AG04450 (cell line): ENCODE measurements around the gene REPS2. TPM values are rescaled to one million over a fixed set of nuclear protein-coding genes. Genes with fewer than 3 reads are reported as not detected.

Experiments used
- CTCF ChIA-PET: fragments of 300-600, 350-600 bp; formaldehyde crosslinking; extraction: SDS; loops from one replicate; lab custom pipeline; 2022; ENCODE audit warnings: antibody characterized with exemption, inconsistent platforms; lab: Charles Lee
- POLR2A ChIA-PET: fragments of 350-600 bp; formaldehyde crosslinking; extraction: SDS; loops from one replicate; lab custom pipeline; 2021; ENCODE audit warnings: antibody characterized with exemption, inconsistent platforms; lab: Yijun Ruan, JAX
- DNase-seq: peaks from one replicate; pipeline ENCODE4 v3.0.0-alpha.2; 2011; ENCODE audit warnings: low read depth, low spot score
- H3K27ac ChIP-seq: one replicate; pipeline ENCODE4 v1.5.1; 2012; ENCODE audit warnings: low read depth, low read length, control low read depth
- H3K27me3 ChIP-seq: one replicate; pipeline ENCODE4 v1.6.0; 2012; ENCODE audit warnings: low read length; ENCODE audit not compliant: control insufficient read depth, insufficient read depth
- H3K4me3 ChIP-seq: 2 replicates; pipeline ENCODE4 v1.5.1; 2011; ENCODE audit warnings: mild to moderate bottlenecking, low read depth, low read length, control low read depth
- H3K9me3 ChIP-seq: 2 replicates; pipeline ENCODE4 v1.5.1; 2012; ENCODE audit warnings: low read length; ENCODE audit not compliant: control insufficient read depth, insufficient read depth
- CTCF ChIP-seq: IDR thresholded peaks from 2 replicates; pipeline ENCODE4 v1.5.1; 2011; ENCODE audit warnings: low read depth, low read length, control low read depth, inconsistent platforms
- polyA plus RNA-seq: library from polyadenylated mRNA; depleted of rRNA; stranded (reverse); fragments of >200 nt; gene quantifications from 2 replicates; pipeline ENCODE4 v1.2.3, GENCODE V29; 2011

Gene REPS2
- polyA plus RNA-seq, 1 experiment, result 0.17 TPM

GRCh38 chrX:16997313-16997712 is 50.9 kb downstream of the REPS2 start:
- CTCF ChIA-PET, result no interaction called here

GRCh38 chrX:16999275-16999674 is 52.8 kb downstream of the REPS2 start:
- ChIA-PET POLR2A (no interaction called here), CTCF (interaction anchor here (1.1 kb wide), 1 partner anchor 47 kb away, joined by 3 read pairs; no protein-coding TSS in a partner anchor)
- no peak overlapping the region for H3K27ac ChIP-seq
- DNase-seq, result no peak
- H3K27me3 ChIP-seq, result no peaks in the 10 kb centered on the region
- no peaks in the 10 kb centered on the region for H3K9me3 ChIP-seq
- no peak for TF ChIP-seq CTCF
- no peak overlapping the region for H3K4me3 ChIP-seq

More at GRCh38 chrX:16997313-16997712, 50.9 kb downstream of the REPS2 start:
- no peak overlapping the region for H3K27ac ChIP-seq
- H3K4me3 ChIP-seq, result no peak overlapping the region
- no peaks in the 10 kb centered on the region for H3K9me3 ChIP-seq
- POLR2A ChIA-PET, result no interaction called here
- DNase-seq, result no peak
- H3K27me3 ChIP-seq, result no peaks in the 10 kb centered on the region
- no peak for TF ChIP-seq CTCF

- H3K4me3 ChIP-seq, result no peak overlapping the region
- H3K9me3 ChIP-seq, result no peaks in the 10 kb centered on the region
- POLR2A ChIA-PET, result no interaction called here
- H3K27ac ChIP-seq, result no peak overlapping the region
- no peak for DNase-seq
- TF ChIP-seq CTCF, result no peak
- H3K27me3 ChIP-seq, result no peaks in the 10 kb centered on the region
- CTCF ChIA-PET, result interaction anchor here (1.1 kb wide), 1 partner anchor 46 kb away, joined by 3 read pairs; no protein-coding TSS in a partner anchor
Measured at GRCh38 chrX:17000751-17001150, 54.3 kb downstream of the REPS2 start.

GRCh38 chrX:17005712-17006368 is 59.4 kb downstream of the REPS2 start:
- Histone ChIP-seq H3K27me3 (no peaks in the 10 kb centered on the region), H3K4me3 (no peak overlapping the region), H3K9me3 (no peaks in the 10 kb centered on the region), H3K27ac (no peak overlapping the region)
- TF ChIP-seq CTCF, result no peak
- no peak for DNase-seq
- POLR2A ChIA-PET, result no interaction called here
- CTCF ChIA-PET, result interaction anchor here (3.3 kb wide), 1 partner anchor 40 kb away, joined by 23 read pairs; no protein-coding TSS in a partner anchor

GRCh38 chrX:17007134-17007768 is 60.8 kb downstream of the REPS2 start:
- TF ChIP-seq CTCF, result peak; percentile 50
- ChIA-PET POLR2A (no interaction called here), CTCF (interaction anchor here (0.6 to 3.3 kb wide), 2 partner anchors 13 to 38 kb away, joined by 3 to 23 read pairs; no protein-coding TSS in a partner anchor)
- no peaks in the 10 kb centered on the region for H3K9me3 ChIP-seq
- no peak for DNase-seq
- no peaks in the 10 kb centered on the region for H3K27me3 ChIP-seq
- no peak overlapping the region for H3K27ac ChIP-seq
- no peak overlapping the region for H3K4me3 ChIP-seq
